Mononuclear cell (primary cell): ENCODE results near the gene SEMA3A. TPM values are rescaled to one million over a fixed set of nuclear protein-coding genes. Genes with fewer than 3 reads are reported as not detected.
"Not testable (repeated sequence)": the region's sequence is repeated elsewhere in the genome, so short reads cannot be mapped to it uniquely, and the experiment has no call there.

Source experiments
- H3K27me3 ChIP-seq: 2 replicates; pipeline ENCODE4 v1.6.0; 2011; ENCODE audit warnings: low read length, control low read depth; ENCODE audit not compliant: insufficient read depth
- H3K4me1 ChIP-seq: 2 replicates; pipeline ENCODE4 v1.5.1; 2011; ENCODE audit warnings: mild to moderate bottlenecking, low read length, control low read depth; ENCODE audit not compliant: insufficient read depth
- H3K4me3 ChIP-seq: 2 replicates; pipeline ENCODE4 v1.5.1; 2011; ENCODE audit warnings: mild to moderate bottlenecking, low read length, moderate library complexity
- H3K9me3 ChIP-seq: 2 replicates; pipeline ENCODE4 v1.5.1; 2011; ENCODE audit warnings: low read depth, mild to moderate bottlenecking, control low read depth, low read length
- total RNA-seq: library from RNA; depleted of rRNA; stranded (reverse); fragments of >200 nt; gene quantifications from one replicate; pipeline ENCODE4 v1.2.3, GENCODE V29; 2012

Gene SEMA3A
- total RNA-seq, 1 donor: 0.21 TPM

DNA sequence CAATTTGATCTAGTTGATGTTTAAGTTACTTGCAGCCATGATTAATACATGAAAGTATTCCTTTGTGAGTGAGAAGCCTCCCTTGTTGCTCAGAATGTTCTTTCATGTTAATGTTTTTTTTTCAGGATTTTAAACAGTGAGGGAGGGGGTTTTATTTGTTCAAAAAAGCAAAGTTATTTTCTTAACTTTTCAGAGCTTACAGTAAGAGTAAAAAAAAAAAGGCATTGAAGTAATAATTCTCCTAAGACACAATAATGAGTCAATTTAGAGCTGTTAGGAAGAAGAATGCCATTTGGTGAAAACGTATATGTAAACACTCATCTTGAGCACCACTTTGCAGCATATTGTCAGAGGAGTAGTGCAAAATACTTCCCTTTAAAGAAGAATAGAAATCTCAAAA is 105.8 kb downstream of the SEMA3A start:
- H3K4me1 ChIP-seq: peaks cover 3% of the 10 kb centered on the region
- H3K9me3 ChIP-seq: no peaks in the 10 kb centered on the region
- H3K27me3 ChIP-seq: no peaks in the 10 kb centered on the region
- H3K4me3 ChIP-seq: no peak overlapping the region

GRCh38 chr7:84085998-84086397 is 108.6 kb downstream of the SEMA3A start:
- Histone ChIP-seq H3K4me1 (peaks cover 3% of the 10 kb centered on the region), H3K4me3 (no peak overlapping the region), H3K9me3 (no peaks in the 10 kb centered on the region), H3K27me3 (no peaks in the 10 kb centered on the region)

GRCh38 chr7:84085147-84085546 is 109.4 kb downstream of the SEMA3A start:
- Histone ChIP-seq H3K4me3 (no peak overlapping the region), H3K27me3 (no peaks in the 10 kb centered on the region), H3K9me3 (no peaks in the 10 kb centered on the region), H3K4me1 (no peaks in the 10 kb centered on the region)

GRCh38 chr7:84083846-84084245 is 110.7 kb downstream of the SEMA3A start:
- Histone ChIP-seq H3K4me1 (no peaks in the 10 kb centered on the region), H3K9me3 (no peaks in the 10 kb centered on the region), H3K4me3 (no peak overlapping the region), H3K27me3 (no peaks in the 10 kb centered on the region)

DNA sequence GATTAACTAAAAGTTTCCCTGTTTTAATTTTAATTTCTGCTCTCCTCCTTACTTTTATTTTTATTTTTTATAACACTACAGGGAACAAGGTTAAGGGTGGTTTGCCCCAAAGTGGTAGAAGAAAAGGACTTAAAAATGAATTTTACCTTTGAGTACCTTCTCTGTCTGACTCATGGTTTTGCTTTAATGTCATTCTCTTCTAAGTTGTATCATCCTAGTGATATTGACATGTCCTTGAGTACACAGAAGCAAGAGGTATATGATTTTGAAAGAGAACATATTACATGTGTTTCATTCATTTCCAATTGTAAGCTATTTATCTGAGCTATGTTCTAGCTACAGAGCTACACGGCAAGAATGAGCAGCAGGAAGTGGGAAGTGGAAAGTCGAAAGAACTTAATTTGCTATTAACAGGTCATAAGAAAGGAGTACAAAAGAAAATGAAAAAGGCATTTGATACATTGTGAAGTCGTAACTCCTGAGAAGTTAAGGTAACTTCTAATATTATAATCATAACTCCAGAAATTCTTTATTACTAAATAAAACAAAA is 112.5 kb downstream of the SEMA3A start:
- Histone ChIP-seq H3K4me1 (no peaks in the 10 kb centered on the region), H3K4me3 (no peak overlapping the region), H3K9me3 (no peaks in the 10 kb centered on the region), H3K27me3 (no peaks in the 10 kb centered on the region)

DNA sequence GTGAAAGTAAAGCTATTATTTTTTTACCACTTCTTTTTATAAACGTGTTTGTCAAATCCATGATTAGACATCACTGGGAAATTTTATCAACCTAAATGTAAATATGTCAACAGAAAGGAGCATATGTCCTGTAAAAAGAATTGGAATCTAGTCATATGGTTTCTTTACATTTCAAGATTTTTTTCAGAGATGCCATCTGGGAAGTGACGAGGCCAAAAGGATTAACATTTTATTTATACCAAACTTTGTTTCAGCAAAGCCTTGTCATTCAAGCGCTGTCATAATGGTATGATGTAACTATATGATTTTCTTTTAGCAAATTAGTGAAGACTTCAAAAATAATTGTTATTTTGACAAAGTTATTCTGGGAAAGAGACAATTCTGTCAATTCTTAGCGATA is 117.3 kb downstream of the SEMA3A start:
- no peaks in the 10 kb centered on the region for H3K4me1 ChIP-seq
- H3K4me3 ChIP-seq: no peak overlapping the region
- H3K27me3 ChIP-seq: no peaks in the 10 kb centered on the region
- H3K9me3 ChIP-seq: no peaks in the 10 kb centered on the region

- H3K4me3 ChIP-seq: no peak overlapping the region
- H3K4me1 ChIP-seq: no peaks in the 10 kb centered on the region
- no peaks in the 10 kb centered on the region for H3K9me3 ChIP-seq
- H3K27me3 ChIP-seq: no peaks in the 10 kb centered on the region
These were observed 118.4 kb downstream of the SEMA3A start for GRCh38 chr7:84076219-84076618.

DNA sequence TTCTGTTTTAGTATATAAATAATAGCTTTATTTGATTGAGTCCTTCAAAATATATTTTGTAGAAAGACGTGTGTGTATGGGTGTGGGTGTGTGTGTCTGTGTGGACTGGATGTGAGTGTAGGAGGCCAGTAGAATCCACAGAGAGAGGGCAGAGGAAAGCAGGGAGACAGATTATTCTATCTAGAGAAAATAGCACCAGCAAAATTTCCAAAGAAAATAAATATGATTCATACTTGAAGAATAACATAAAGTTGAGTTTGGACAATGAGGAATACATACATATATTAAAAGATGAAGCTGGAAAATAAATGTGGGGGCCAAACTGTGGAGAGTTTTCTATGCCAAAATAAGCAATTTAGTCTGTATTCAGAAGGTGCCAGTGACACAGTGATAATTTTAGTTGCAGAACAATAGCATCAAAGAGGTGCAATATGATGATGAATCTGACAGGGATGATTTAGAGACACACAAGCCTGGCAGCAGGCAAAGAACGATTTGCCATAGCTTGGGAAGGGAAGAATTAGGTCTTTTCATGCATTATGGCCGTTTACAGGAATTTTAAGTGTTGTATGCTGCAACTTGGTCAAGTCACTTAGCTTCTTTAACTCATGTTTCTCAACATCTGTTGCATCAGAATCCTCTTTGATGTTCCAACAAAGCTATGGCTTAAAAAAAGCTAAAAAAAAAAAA is 121.3 kb downstream of the SEMA3A start:
- Histone ChIP-seq H3K9me3 (no peaks in the 10 kb centered on the region), H3K27me3 (no peaks in the 10 kb centered on the region), H3K4me1 (no peaks in the 10 kb centered on the region), H3K4me3 (no peak overlapping the region)

DNA sequence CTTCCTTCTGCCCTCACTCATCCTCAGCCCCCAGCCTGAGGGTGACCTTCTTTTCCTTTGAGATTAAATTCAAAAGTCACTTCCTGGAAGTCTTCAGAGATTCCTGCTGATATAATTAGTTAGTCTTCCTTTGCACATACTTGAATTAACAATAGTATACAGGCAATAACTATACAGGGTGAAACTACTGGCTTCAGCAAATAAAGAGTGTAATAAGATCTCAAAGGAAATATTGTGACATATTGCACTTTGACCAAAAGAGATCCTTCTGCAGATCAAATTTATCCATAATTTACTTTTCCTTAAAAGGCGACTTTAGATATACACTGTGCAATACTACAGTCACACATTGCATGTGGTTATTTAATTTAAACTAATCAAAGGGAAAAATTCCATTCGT is 123.8 kb downstream of the SEMA3A start:
- H3K4me1 ChIP-seq: no peaks in the 10 kb centered on the region

GRCh38 chr7:84069999-84070500 is 124.5 kb downstream of the SEMA3A start:
- no peaks in the 10 kb centered on the region for H3K9me3 ChIP-seq
- no peaks in the 10 kb centered on the region for H3K4me1 ChIP-seq
- no peak overlapping the region for H3K4me3 ChIP-seq
- no peaks in the 10 kb centered on the region for H3K27me3 ChIP-seq

More for the DNA sequence above, 123.8 kb downstream of the SEMA3A start:
- no peaks in the 10 kb centered on the region for H3K9me3 ChIP-seq
- H3K27me3 ChIP-seq: no peaks in the 10 kb centered on the region
- no peak overlapping the region for H3K4me3 ChIP-seq

DNA sequence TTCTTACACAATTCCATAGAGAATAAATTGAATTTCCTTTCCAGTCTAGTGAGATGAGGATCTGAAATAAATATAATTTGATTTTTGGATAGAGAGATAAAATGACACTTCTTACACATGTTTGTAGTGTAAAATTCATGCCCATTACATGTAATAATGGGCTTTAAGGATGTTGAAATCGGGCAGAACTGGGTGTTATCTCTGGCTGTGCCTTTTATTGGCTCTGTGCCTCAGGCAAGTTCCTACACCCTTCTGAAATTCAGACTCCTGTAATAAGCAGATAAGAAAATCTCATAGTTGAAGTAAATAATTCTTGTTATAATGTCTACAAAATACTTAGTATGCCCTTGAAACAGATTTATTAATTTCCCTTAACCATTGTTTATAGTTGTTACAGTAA is 125.6 kb downstream of the SEMA3A start:
- no peaks in the 10 kb centered on the region for H3K4me1 ChIP-seq
- H3K9me3 ChIP-seq: no peaks in the 10 kb centered on the region
- H3K4me3 ChIP-seq: no peak overlapping the region
- no peaks in the 10 kb centered on the region for H3K27me3 ChIP-seq

DNA sequence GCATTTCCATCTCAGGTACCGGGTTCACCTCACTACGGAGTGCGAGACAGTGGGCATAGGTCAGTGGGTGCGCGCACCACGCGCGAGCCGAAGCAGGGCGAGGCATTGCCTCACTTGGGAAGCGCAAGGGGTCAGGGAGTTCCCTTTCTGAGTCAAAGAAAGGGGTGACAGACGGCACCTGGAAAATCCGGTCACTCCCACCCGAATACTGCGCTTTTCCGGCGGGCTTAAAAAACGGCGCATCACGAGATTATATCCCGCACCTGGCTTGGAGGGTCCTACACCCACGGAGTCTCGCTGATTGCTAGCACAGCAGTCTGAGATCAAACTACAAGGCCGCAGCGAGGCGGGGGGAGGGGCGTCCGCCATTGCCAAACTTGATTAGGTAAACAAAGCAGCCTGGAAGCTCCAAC is 132.1 kb downstream of the SEMA3A start:
- not testable (repeated sequence) for H3K4me1 ChIP-seq, H3K27me3 ChIP-seq, H3K4me3 ChIP-seq, H3K9me3 ChIP-seq

- no peaks in the 10 kb centered on the region for H3K4me1 ChIP-seq
- H3K27me3 ChIP-seq: no peaks in the 10 kb centered on the region
- H3K9me3 ChIP-seq: no peaks in the 10 kb centered on the region
- no peak overlapping the region for H3K4me3 ChIP-seq
These were observed 133.8 kb downstream of the SEMA3A start for GRCh38 chr7:84060760-84061261.

GRCh38 chr7:84060000-84060399 is 134.6 kb downstream of the SEMA3A start:
- Histone ChIP-seq H3K4me3 (no peak overlapping the region), H3K9me3 (no peaks in the 10 kb centered on the region), H3K27me3 (no peaks in the 10 kb centered on the region), H3K4me1 (no peaks in the 10 kb centered on the region)

DNA sequence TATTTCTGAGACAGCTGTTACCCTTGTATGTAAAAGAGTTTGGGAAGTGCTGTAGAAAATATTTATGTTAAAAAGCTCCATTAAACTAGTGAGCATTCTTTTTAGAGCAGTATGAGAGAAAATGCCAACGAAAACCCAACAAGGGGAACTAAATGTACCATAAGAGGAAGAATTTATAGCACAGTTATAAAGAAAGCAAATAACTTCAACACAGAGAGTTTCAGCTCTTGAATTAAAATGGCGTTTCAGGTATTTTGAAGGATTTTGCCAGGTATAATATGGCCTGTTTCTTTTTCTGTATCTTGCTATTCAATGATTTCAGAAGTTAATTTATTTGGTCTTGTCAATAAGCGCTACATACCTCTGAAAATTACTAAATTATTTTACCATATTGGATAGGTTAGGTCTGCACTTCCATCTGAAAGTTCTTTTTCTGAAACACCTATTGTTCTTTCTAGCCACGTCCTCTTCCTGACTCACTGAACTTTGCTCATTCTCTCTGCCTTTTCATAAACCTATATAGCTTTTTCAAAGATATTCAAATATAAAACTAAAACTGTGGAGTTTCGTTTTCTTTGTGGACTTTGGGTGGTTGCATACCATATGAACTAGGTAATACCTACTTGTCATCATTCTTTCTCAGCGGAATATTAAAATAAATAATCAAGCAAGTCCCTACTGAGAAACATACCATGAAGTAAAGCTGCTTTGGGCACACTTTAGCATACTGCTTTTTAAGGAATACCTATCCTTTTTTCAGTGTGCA is 136.1 kb downstream of the SEMA3A start:
- Histone ChIP-seq H3K4me1 (no peaks in the 10 kb centered on the region), H3K27me3 (no peaks in the 10 kb centered on the region), H3K9me3 (no peaks in the 10 kb centered on the region), H3K4me3 (no peak overlapping the region)
